GM20431 (cell line): ENCODE data around the gene ACTL7A.
"Not testable (repeated sequence)": the region's sequence is repeated elsewhere in the genome, so short reads cannot be mapped to it uniquely, and the experiment has no call there.

Experiments used
- in situ Hi-C: fragments of 300-500 bp; cut with MseI, MboI; formaldehyde crosslinking; loops from one replicate; pipeline ENCODE4 v1.15.0; 2020; ENCODE audit warnings: low sequenced_read_pairs; ENCODE audit not compliant: unreplicated experiment

Gene ACTL7A

GRCh38 chr9:108845947-108846346 lies 16.1 kb upstream of the ACTL7A start:
- in situ Hi-C loops = no loop called here

GRCh38 chr9:108848296-108848695 lies 13.8 kb upstream of the ACTL7A start:
- in situ Hi-C loops = not testable (repeated sequence)

- in situ Hi-C loops = no loop called here
Observed at GRCh38 chr9:108850293-108850897, 11.7 kb upstream of the ACTL7A start.

GRCh38 chr9:108851138-108851537 lies 10.9 kb upstream of the ACTL7A start:
- in situ Hi-C loops = no loop called here

- in situ Hi-C loops = no loop called here
Observed at GRCh38 chr9:108852079-108852478, 10.0 kb upstream of the ACTL7A start.

- in situ Hi-C loops = no loop called here
Observed at GRCh38 chr9:108854094-108854493, 8.0 kb upstream of the ACTL7A start.

GRCh38 chr9:108854641-108855528 lies 7.2 kb upstream of the ACTL7A start:
- in situ Hi-C loops = no loop called here

GRCh38 chr9:108855529-108855886 lies 6.6 kb upstream of the ACTL7A start:
- in situ Hi-C loops = no loop called here

- in situ Hi-C loops = no loop called here
Observed at GRCh38 chr9:108855888-108856287, 6.2 kb upstream of the ACTL7A start, which contains the start of gene ACTL7B. TSS of gene ACTL7B (minus strand) at chr9:108855986. CDS start at chr9:108855930, 56 bp downstream.

- in situ Hi-C loops = no loop called here
Observed at GRCh38 chr9:108857572-108857971, 4.5 kb upstream of the ACTL7A start.

GRCh38 chr9:108859459-108860114 lies 2.5 kb upstream of the ACTL7A start:
- in situ Hi-C loops = no loop called here

- in situ Hi-C loops = no loop called here
Observed at GRCh38 chr9:108860354-108860753, 1.7 kb upstream of the ACTL7A start.

- in situ Hi-C loops = no loop called here
Observed at GRCh38 chr9:108860764-108861163, 1.3 kb upstream of the ACTL7A start.

- in situ Hi-C loops = no loop called here
Observed at GRCh38 chr9:108861464-108861863, 602 bp upstream of the ACTL7A start.

- in situ Hi-C loops = no loop called here
Observed at GRCh38 chr9:108863891-108864290, 1.8 kb downstream of the ACTL7A start.

GRCh38 chr9:108864446-108864845 lies 2.4 kb downstream of the ACTL7A start:
- in situ Hi-C loops = no loop called here

- in situ Hi-C loops = no loop called here
Observed at GRCh38 chr9:108865037-108865436, 3.0 kb downstream of the ACTL7A start.

- in situ Hi-C loops = no loop called here
Observed at GRCh38 chr9:108866001-108866420, 3.9 kb downstream of the ACTL7A start.

GRCh38 chr9:108867116-108867515 lies 5.0 kb downstream of the ACTL7A start:
- in situ Hi-C loops = no loop called here

- in situ Hi-C loops = no loop called here
Observed at GRCh38 chr9:108867829-108868228, 5.8 kb downstream of the ACTL7A start.
